Measurements from ENCODE around the gene GAB2. TPM values are rescaled to one million over a fixed set of nuclear protein-coding genes. Genes with fewer than 3 reads are reported as not detected.

Gene GAB2
- total and polyA plus RNA-seq, 10 of the 15 experiments (the other 5 are each of a cell fraction or from before 2014, with no cell fraction given), result 0.69 to 12.6 (median 3.8) TPM

GRCh38 chr11:78179459-78180071 lies 238.1 kb downstream of the GAB2 start:
- H3K9ac ChIP-seq (ENCODE audit: control insufficient read depth, insufficient read depth, low read length), result no peak overlapping the region
- ATAC-seq, result no peak
- H2AFZ ChIP-seq (ENCODE audit: control insufficient read depth, low read depth, low read length), result no peak overlapping the region
- CTCF ChIA-PET, result no interaction called here
- no peak overlapping the region for H3K4me3 ChIP-seq
- WGBS (ENCODE audit: insufficient coverage, insufficient replicate concordance, low lambda C conversion rate, missing lambda C conversion rate), result 78% methylated on average over 7 of the region's 7 CpGs
- BruUV-seq (replicated peaks), result no TSS peak
- H3K27ac ChIP-seq (ENCODE audit: control insufficient read depth, insufficient read depth), result no peak overlapping the region
- H3K4me2 ChIP-seq (ENCODE audit: control insufficient read depth, insufficient read depth), result no peak overlapping the region
- DNase-seq (ENCODE audit: low read depth, low spot score), result no peak
- SMC1A ChIA-PET (ENCODE audit: uncharacterized antibody, unreplicated experiment), result no interaction called here
- H4K20me1 ChIP-seq (ENCODE audit: control insufficient read depth, insufficient read depth), result no peaks in the 10 kb centered on the region
- in situ Hi-C loops (cut with MboI), result no loop called here
- POLR2A ChIA-PET, result interaction anchor here (0.6 kb wide), 1 partner anchor 126 kb away, joined by 3 read pairs; no protein-coding TSS in a partner anchor
- RAD21 ChIA-PET (ENCODE audit: unreplicated experiment), result no interaction called here
- H3K36me3 ChIP-seq (ENCODE audit: control insufficient read depth in 2 of 2, insufficient read depth in 2 of 2, low read length in 1 of 2), result no peaks in the 10 kb centered on the region; a peak in 1 of 4 replicates
- intact Hi-C loops (cut with micrococcal nuclease; ENCODE audit: unreplicated experiment), result loop anchor here (10.0 kb wide), 1 partner anchor 185 kb away; the partner anchor contains the start of gene INTS4
- no peaks in the 10 kb centered on the region for H3K79me2 ChIP-seq (ENCODE audit: control insufficient read depth, insufficient read depth, low read length)
- no peaks in the 10 kb centered on the region for H3K9me3 ChIP-seq (replicated peaks; ENCODE audit: control insufficient read depth, insufficient read depth, low read length)
- H3K27me3 ChIP-seq (replicated peaks in 1 of 2; ENCODE audit: control insufficient read depth in 2 of 2, insufficient read depth in 2 of 2, low read length in 1 of 2), result no peaks in the 10 kb centered on the region
- no peaks in the 10 kb centered on the region for H3K4me1 ChIP-seq (ENCODE audit: control insufficient read depth, insufficient read depth, low read length)
- no peak for TF ChIP-seq RB1 (IDR thresholded peaks at IDR 0.05; ENCODE audit: borderline replicate concordance)
- TF ChIP-seq EED (IDR thresholded peaks at IDR 0.05; ENCODE audit: low read depth), result no peak
- TF ChIP-seq NKRF (conservative IDR thresholded peaks at IDR 0.05), result no peak
- no peak for TF ChIP-seq RAD51 (IDR thresholded peaks at IDR 0.05)
- no peak for TF ChIP-seq HCFC1 (IDR thresholded peaks at IDR 0.05; ENCODE audit: low read length)
- FAIRE-seq, result no peak

GRCh38 chr11:78177216-78177615 lies 240.4 kb downstream of the GAB2 start:
- ChIA-PET SMC1A (ENCODE audit: uncharacterized antibody, unreplicated experiment) (no interaction called here), RAD21 (ENCODE audit: unreplicated experiment) (no interaction called here), CTCF (no interaction called here), POLR2A (no interaction called here)
- no peaks in the 10 kb centered on the region for H3K27me3 ChIP-seq (replicated peaks in 1 of 2; ENCODE audit: control insufficient read depth in 2 of 2, insufficient read depth in 2 of 2, low read length in 1 of 2)
- in situ Hi-C loops (cut with MboI) (no loop called here), intact Hi-C loops (cut with micrococcal nuclease; ENCODE audit: unreplicated experiment) (no loop called here)
- no peaks in the 10 kb centered on the region for H4K20me1 ChIP-seq (ENCODE audit: control insufficient read depth, insufficient read depth)
- H3K4me3 ChIP-seq, result no peak overlapping the region
- no peak overlapping the region for H3K4me2 ChIP-seq (ENCODE audit: control insufficient read depth, insufficient read depth)
- DNase-seq (ENCODE audit: low read depth, low spot score) (no peak), ATAC-seq (no peak), FAIRE-seq (no peak)
- H3K9ac ChIP-seq (ENCODE audit: control insufficient read depth, insufficient read depth, low read length), result no peak overlapping the region
- 94% methylated on average over 7 of the region's 7 CpGs for WGBS (ENCODE audit: insufficient coverage, insufficient replicate concordance, low lambda C conversion rate, missing lambda C conversion rate)
- no peak overlapping the region for H3K27ac ChIP-seq (ENCODE audit: control insufficient read depth, insufficient read depth)
- no peaks in the 10 kb centered on the region for H3K9me3 ChIP-seq (replicated peaks; ENCODE audit: control insufficient read depth, insufficient read depth, low read length)
- peaks cover 0 to 4% of the 10 kb centered on the region in 2 experiments; a peak in 2 of 4 replicates for H3K36me3 ChIP-seq (ENCODE audit: control insufficient read depth in 2 of 2, insufficient read depth in 2 of 2, low read length in 1 of 2)
- H3K4me1 ChIP-seq (ENCODE audit: control insufficient read depth, insufficient read depth, low read length), result no peaks in the 10 kb centered on the region
- BruUV-seq (replicated peaks), result no TSS peak
- H2AFZ ChIP-seq (ENCODE audit: control insufficient read depth, low read depth, low read length), result no peak overlapping the region
- H3K79me2 ChIP-seq (ENCODE audit: control insufficient read depth, insufficient read depth, low read length), result no peaks in the 10 kb centered on the region
- TF ChIP-seq SRF (IDR thresholded peaks at IDR 0.05; ENCODE audit: low read depth in 2 of 2, low read length in 2 of 2), result no peak
- no peak for TF ChIP-seq FOXK2 (IDR thresholded peaks at IDR 0.05)
- TF ChIP-seq ZBTB11 (CRISPR knock-in tag; IDR thresholded peaks at IDR 0.05), result no peak
- no peak for TF ChIP-seq SIX5 (IDR thresholded peaks at IDR 0.05; ENCODE audit: low read depth, low read length, severe bottlenecking)
